ENCODE data around the gene TBC1D10A. TPM values are rescaled to one million over a fixed set of nuclear protein-coding genes. Genes with fewer than 3 reads are reported as not detected.

The TBC1D10A gene
- total RNA-seq, 1 donor from 2014 or later = 6.2 TPM

- DNase-seq (no peak), ATAC-seq (no peak)
- intact Hi-C loops (cut with micrococcal nuclease) = no loop called here
Measured at GRCh38 chr22:30306627-30307011, 20.1 kb downstream of the TBC1D10A start.

GRCh38 chr22:30305906-30306626, 20.7 kb downstream of the TBC1D10A start:
- DNase-seq (no peak), ATAC-seq (no peak)
- intact Hi-C loops (cut with micrococcal nuclease) = no loop called here

- DNase-seq (peak; percentile 84), ATAC-seq (peak; percentile 81)
- intact Hi-C loops (cut with micrococcal nuclease) = no loop called here
Measured at GRCh38 chr22:30305519-30305905, 21.2 kb downstream of the TBC1D10A start.

- DNase-seq = peak; percentile 60
- intact Hi-C loops (cut with micrococcal nuclease) = no loop called here
- ATAC-seq = peak; percentile 31
Measured at GRCh38 chr22:30304495-30305244, 22.1 kb downstream of the TBC1D10A start.

- no peak for DNase-seq
- intact Hi-C loops (cut with micrococcal nuclease) = no loop called here
Measured at GRCh38 chr22:30302810-30303138, 24.0 kb downstream of the TBC1D10A start.

GRCh38 chr22:30301995-30302809, 24.5 kb downstream of the TBC1D10A start:
- ATAC-seq = peak; percentile 35
- intact Hi-C loops (cut with micrococcal nuclease) = no loop called here
- DNase-seq = peak; percentile 59

More at GRCh38 chr22:30302810-30303138, 24.0 kb downstream of the TBC1D10A start:
- ATAC-seq = no peak

GRCh38 chr22:30299322-30299721, 27.4 kb downstream of the TBC1D10A start:
- intact Hi-C loops (cut with micrococcal nuclease) = loop anchor here (10.0 kb wide), 1 partner anchor 45 kb away; no protein-coding TSS in a partner anchor
- DNase-seq (no peak), ATAC-seq (no peak)

- DNase-seq (no peak), ATAC-seq (peak; percentile 9)
- intact Hi-C loops (cut with micrococcal nuclease) = loop anchor here (10.0 kb wide), 1 partner anchor 47 kb away; no protein-coding TSS in a partner anchor
Measured at GRCh38 chr22:30297991-30298701, 28.6 kb downstream of the TBC1D10A start.

GRCh38 chr22:30297276-30297990, 29.3 kb downstream of the TBC1D10A start:
- intact Hi-C loops (cut with micrococcal nuclease) = loop anchor here (10.0 kb wide), 1 partner anchor 47 kb away; no protein-coding TSS in a partner anchor
- ATAC-seq (no peak), DNase-seq (no peak)

- ATAC-seq (no peak), DNase-seq (no peak)
- intact Hi-C loops (cut with micrococcal nuclease) = loop anchor here (10.0 kb wide), 1 partner anchor 48 kb away; no protein-coding TSS in a partner anchor
Measured at GRCh38 chr22:30296833-30297232, 29.9 kb downstream of the TBC1D10A start.

GRCh38 chr22:30296324-30296723, 30.4 kb downstream of the TBC1D10A start:
- DNase-seq (no peak), ATAC-seq (no peak)
- intact Hi-C loops (cut with micrococcal nuclease) = loop anchor here (10.0 kb wide), 1 partner anchor 48 kb away; no protein-coding TSS in a partner anchor

GRCh38 chr22:30295576-30295975, 31.2 kb downstream of the TBC1D10A start:
- DNase-seq = no peak
- no peak for ATAC-seq
- intact Hi-C loops (cut with micrococcal nuclease) = loop anchor here (10.0 kb wide), 1 partner anchor 49 kb away; no protein-coding TSS in a partner anchor

GRCh38 chr22:30294830-30295229, 31.9 kb downstream of the TBC1D10A start:
- intact Hi-C loops (cut with micrococcal nuclease) = loop anchor here (10.0 kb wide), 1 partner anchor 50 kb away; no protein-coding TSS in a partner anchor
- ATAC-seq (no peak), DNase-seq (no peak)

- no peak for DNase-seq
- intact Hi-C loops (cut with micrococcal nuclease) = loop anchor here (10.0 kb wide), 1 partner anchor 51 kb away; no protein-coding TSS in a partner anchor
- no peak for ATAC-seq
Measured at GRCh38 chr22:30294066-30294465, 32.7 kb downstream of the TBC1D10A start.

- intact Hi-C loops (cut with micrococcal nuclease) = loop anchor here (10.0 kb wide), 1 partner anchor 52 kb away; no protein-coding TSS in a partner anchor
- ATAC-seq (no peak), DNase-seq (no peak)
Measured at GRCh38 chr22:30293026-30293425, 33.7 kb downstream of the TBC1D10A start.

- DNase-seq = no peak
- intact Hi-C loops (cut with micrococcal nuclease) = loop anchor here (10.0 kb wide), 1 partner anchor 52 kb away; no protein-coding TSS in a partner anchor
- ATAC-seq = no peak
Measured at GRCh38 chr22:30292069-30292970, 34.4 kb downstream of the TBC1D10A start.

Data from left ventricle myocardium superior (tissue), 1 donor.